PC-3 (cell line): ENCODE results near the gene CCBE1. TPM values are rescaled to one million over a fixed set of nuclear protein-coding genes. Genes with fewer than 3 reads are reported as not detected.

ENCODE experiments used
- ATAC-seq: fragments of 200-7000 bp; cut with Tn5 transposase; 2 replicates; pipeline ENCODE4 v1.9.1; 2020; ENCODE audit warnings: mild to moderate bottlenecking, moderate library complexity
- BruUV-seq: library from RNA; stranded (reverse); fragments of 400-500 nt; replicated peaks from 2 replicates; lab custom pipeline; 2021; lab: Mats Ljungman, UMichigan
- CTCF ChIA-PET: fragments of 300-600 bp; sonication (Branson Sonifier 250); formaldehyde crosslinking; loops from one replicate; lab custom pipeline; 2022; ENCODE audit warnings: antibody characterized with exemption; lab: Charles Lee
- POLR2A ChIA-PET: fragments of 300-600 bp; sonication (Branson Sonifier 250); formaldehyde crosslinking; loops from one replicate; lab custom pipeline; 2022; ENCODE audit warnings: antibody characterized with exemption; ENCODE audit not compliant: unreplicated experiment; lab: Charles Lee
- DNase-seq: peaks from one replicate; pipeline ENCODE4 v3.0.0-alpha.2; 2015
- H2AFZ ChIP-seq: fragments of 300-600 bp; sonication (generic); 2 replicates; pipeline ENCODE4 v1.6.0; 2016; ENCODE audit warnings: antibody characterized with exemption, low read length
- H3F3A ChIP-seq: fragments of 300-600 bp; sonication (generic); one replicate; pipeline ENCODE4 v1.6.0; 2017; ENCODE audit warnings: antibody characterized with exemption, low read length, control low read depth, mild to moderate bottlenecking; ENCODE audit not compliant: unreplicated experiment
- H3K27ac ChIP-seq: fragments of 300-600 bp; sonication (generic); 2 replicates; pipeline ENCODE4 v1.5.1; 2016; ENCODE audit warnings: mild to moderate bottlenecking, low read length
- H3K27me3 ChIP-seq: fragments of 300-600 bp; sonication (generic); 2 replicates; pipeline ENCODE4 v1.6.1; 2016; ENCODE audit warnings: low read length, mixed read lengths
- H3K36me3 ChIP-seq: fragments of 300-600 bp; sonication (generic); 2 replicates; pipeline ENCODE4 v1.6.1; 2016; ENCODE audit warnings: low read depth, mixed run types, low read length, mixed read lengths
- H3K4me1 ChIP-seq: fragments of 300-600 bp; sonication (generic); 2 replicates; pipeline ENCODE4 v1.5.1; 2016; ENCODE audit warnings: low read length; ENCODE audit not compliant: insufficient read depth
- H3K4me2 ChIP-seq: fragments of 300-600 bp; sonication (generic); 2 replicates; pipeline ENCODE4 v1.6.0; 2016; ENCODE audit warnings: low read length
- H3K4me3 ChIP-seq: fragments of 300-600 bp; sonication (generic); 2 replicates; pipeline ENCODE4 v1.5.1; 2016; ENCODE audit warnings: mild to moderate bottlenecking, low read length, mixed read lengths
- H3K79me2 ChIP-seq: fragments of 300-600 bp; sonication (generic); 2 replicates; pipeline ENCODE4 v1.6.1; 2017; ENCODE audit warnings: low read length, mixed read lengths
- H3K9ac ChIP-seq: fragments of 300-600 bp; sonication (generic); 2 replicates; pipeline ENCODE4 v1.6.0; 2016; ENCODE audit warnings: mild to moderate bottlenecking, low read length
- H3K9me2 ChIP-seq: fragments of 300-600 bp; sonication (generic); replicated peaks from 2 replicates; pipeline ENCODE4 v1.6.1; 2016; ENCODE audit warnings: mixed run types, low read length, mixed read lengths
- H3K9me3 ChIP-seq: fragments of 300-600 bp; sonication (generic); 2 replicates; pipeline ENCODE4 v1.6.1; 2016; ENCODE audit warnings: low read length, mixed read lengths
- H4K20me1 ChIP-seq: fragments of 300-600 bp; sonication (generic); 2 replicates; pipeline ENCODE4 v1.6.1; 2016; ENCODE audit warnings: low read length, mixed read lengths
- CTCF ChIP-seq: fragments of 300-600 bp; sonication (generic); conservative IDR thresholded peaks from 2 replicates; pipeline ENCODE4 v1.5.1; 2017; ENCODE audit warnings: antibody characterized with exemption, low read depth, mild to moderate bottlenecking, low read length
- EZH2 ChIP-seq: fragments of 300-600 bp; sonication (generic); IDR thresholded peaks from one replicate; pipeline ENCODE4 v1.6.1; 2017; ENCODE audit warnings: antibody characterized with exemption, mild to moderate bottlenecking, low read length; ENCODE audit not compliant: unreplicated experiment
- EZH2phosphoT487 ChIP-seq: fragments of 300-600 bp; sonication (generic); IDR thresholded peaks from 2 replicates; pipeline ENCODE4 v1.6.1; 2018; ENCODE audit warnings: mild to moderate bottlenecking, antibody characterized with exemption, low read length, borderline replicate concordance
- intact Hi-C: fragments of 100-400 bp; cut with micrococcal nuclease; formaldehyde crosslinking; loops from 2 replicates; pipeline ENCODE4 v1.9.0; 2023
- total RNA-seq: library from RNA; depleted of rRNA; stranded (reverse); fragments of >200 nt; gene quantifications from 2 replicates; pipeline ENCODE4 v1.2.3, GENCODE V29; 2014

Gene CCBE1
- total RNA-seq, 1 experiment from 2014 or later: 13.9 TPM

- no peaks in the 10 kb centered on the region for H3K79me2 ChIP-seq
- H3K27ac ChIP-seq: no peak overlapping the region
- no peaks in the 10 kb centered on the region for H4K20me1 ChIP-seq
- no peaks in the 10 kb centered on the region for H3K27me3 ChIP-seq
- H3K9ac ChIP-seq: no peak overlapping the region
- no peaks in the 10 kb centered on the region for H3K36me3 ChIP-seq
- no peaks in the 10 kb centered on the region for H3K9me2 ChIP-seq
- DNase-seq: no peak
- H3K9me3 ChIP-seq: no peaks in the 10 kb centered on the region
- H2AFZ ChIP-seq: no peak overlapping the region
- peaks cover 8% of the 10 kb centered on the region; the same call in 1 of the 2 replicates for H3K4me1 ChIP-seq
- no peaks in the 10 kb centered on the region for H3F3A ChIP-seq
- no TSS peak for BruUV-seq
- TF ChIP-seq EZH2phosphoT487 (no peak), EZH2 (no peak), CTCF (no peak)
- H3K4me2 ChIP-seq: no peak overlapping the region
- intact Hi-C loops: no loop called here
- ChIA-PET CTCF (no interaction called here), POLR2A (no interaction called here)
- no peak for ATAC-seq
- no peak overlapping the region for H3K4me3 ChIP-seq
Observed at GRCh38 chr18:59385191-59385590, 312.0 kb downstream of the CCBE1 start.

- no peak for TF ChIP-seq CTCF
- no peak overlapping the region for H3K27ac ChIP-seq
Observed at GRCh38 chr18:59383851-59384250, 313.4 kb downstream of the CCBE1 start.

GRCh38 chr18:59382383-59382782, 314.8 kb downstream of the CCBE1 start:
- ATAC-seq (no peak), DNase-seq (no peak)
- CTCF ChIA-PET: no interaction called here
- H2AFZ ChIP-seq: no peak overlapping the region
- H3K9me3 ChIP-seq: no peaks in the 10 kb centered on the region
- POLR2A ChIA-PET: no interaction called here
- H3K27ac ChIP-seq: no peak overlapping the region
- H3F3A ChIP-seq: no peaks in the 10 kb centered on the region
- no peak overlapping the region for H3K9ac ChIP-seq
- no peaks in the 10 kb centered on the region for H3K27me3 ChIP-seq
- intact Hi-C loops: no loop called here
- H3K4me1 ChIP-seq: peaks cover 9% of the 10 kb centered on the region; the same call in 1 of the 2 replicates
- H3K79me2 ChIP-seq: no peaks in the 10 kb centered on the region
- H3K36me3 ChIP-seq: no peaks in the 10 kb centered on the region
- H4K20me1 ChIP-seq: no peaks in the 10 kb centered on the region
- no peak overlapping the region for H3K4me2 ChIP-seq
- no peak for TF ChIP-seq CTCF
- no peak for TF ChIP-seq EZH2phosphoT487
- no peak for TF ChIP-seq EZH2
- no TSS peak for BruUV-seq
- no peaks in the 10 kb centered on the region for H3K9me2 ChIP-seq
- no peak overlapping the region for H3K4me3 ChIP-seq

More at GRCh38 chr18:59383851-59384250, 313.4 kb downstream of the CCBE1 start:
- POLR2A ChIA-PET: no interaction called here
- H3K4me3 ChIP-seq: no peak overlapping the region
- no peak overlapping the region for H3K9ac ChIP-seq
- no peaks in the 10 kb centered on the region for H3K79me2 ChIP-seq
- no peak overlapping the region for H3K4me2 ChIP-seq
- H3K27me3 ChIP-seq: no peaks in the 10 kb centered on the region
- intact Hi-C loops: no loop called here
- CTCF ChIA-PET: no interaction called here
- no peak for DNase-seq
- no peak for ATAC-seq
- no peak overlapping the region for H2AFZ ChIP-seq
- BruUV-seq: no TSS peak
- no peaks in the 10 kb centered on the region for H3F3A ChIP-seq
- H4K20me1 ChIP-seq: no peaks in the 10 kb centered on the region
- H3K9me2 ChIP-seq: no peaks in the 10 kb centered on the region
- H3K4me1 ChIP-seq: peaks cover 9% of the 10 kb centered on the region; the same call in 1 of the 2 replicates
- no peaks in the 10 kb centered on the region for H3K9me3 ChIP-seq
- H3K36me3 ChIP-seq: no peaks in the 10 kb centered on the region
